HepG2 (cell line): ENCODE data around the gene ADIPOR2. TPM values are rescaled to one million over a fixed set of nuclear protein-coding genes. Genes with fewer than 3 reads are reported as not detected.

ENCODE experiments used
- CAMTA2 ChIP-seq: sonication (generic); formaldehyde crosslinking; IDR thresholded peaks from 2 replicates; pipeline ENCODE4 v1.4.0; 2020; ENCODE audit warnings: mild to moderate bottlenecking, missing genetic modification reagents, borderline replicate concordance
- DNMT3B ChIP-seq: conservative IDR thresholded peaks from 2 replicates; pipeline ENCODE4 v1.6.1; 2016; ENCODE audit warnings: missing biosample characterization, control low read depth
- GTF3A ChIP-seq: sonication (generic); formaldehyde crosslinking; conservative IDR thresholded peaks from 2 replicates; pipeline ENCODE4 v1.4.0; 2020; ENCODE audit warnings: mild to moderate bottlenecking, missing genetic modification reagents
- HDAC6 ChIP-seq: fragments of 200-600 bp; sonication (generic); IDR thresholded peaks from 2 replicates; pipeline ENCODE4 v1.7.0; 2017; ENCODE audit warnings: mild to moderate bottlenecking, antibody characterized with exemption, low read length, low read depth
- JARID2 ChIP-seq: sonication (generic); formaldehyde crosslinking; IDR thresholded peaks from 2 replicates; pipeline ENCODE4 v1.8.1; 2023; ENCODE audit warnings: missing genetic modification reagents, inconsistent platforms; ENCODE audit not compliant: insufficient replicate concordance
- KDM2A ChIP-seq: sonication (generic); formaldehyde crosslinking; IDR thresholded peaks from 2 replicates; pipeline ENCODE4 v1.4.0; 2020; ENCODE audit warnings: low read depth, missing genetic modification reagents, borderline replicate concordance
- KDM5B ChIP-seq: sonication (generic); formaldehyde crosslinking; IDR thresholded peaks from 2 replicates; pipeline ENCODE4 v1.4.0; 2020; ENCODE audit warnings: missing genetic modification reagents, mild to moderate bottlenecking, borderline replicate concordance
- NFE2 ChIP-seq: sonication (generic); formaldehyde crosslinking; IDR thresholded peaks from 2 replicates; pipeline ENCODE4 v1.4.0; 2020; ENCODE audit warnings: missing genetic modification reagents
- NR2F2 ChIP-seq: IDR thresholded peaks from 2 replicates; pipeline ENCODE4 v1.6.1; 2012; ENCODE audit warnings: low read depth, inconsistent platforms, borderline replicate concordance
- NRL ChIP-seq: sonication (generic); formaldehyde crosslinking; IDR thresholded peaks from 2 replicates; pipeline ENCODE4 v1.5.0; 2020; ENCODE audit warnings: missing genetic modification reagents, mild to moderate bottlenecking, moderate library complexity, borderline replicate concordance
- polyA plus RNA-seq, 8 experiments: library from polyadenylated mRNA; depleted of rRNA in 3 of 8; stranded (reverse) in 7 of 8; unstranded in 1 of 8; fragments of >200 nt; fragmentation: Illumina TruSeq in 4 of 8; extraction: Trizol in 4 of 8; gene quantifications; 2 replicates each; pipeline versions ENCODE4 v1.2.1 to v1.2.3, GENCODE V29; 2011 to 2016; ENCODE audit warnings: low read depth in 4 of 8, missing spikeins in 1 of 8, mixed read lengths in 1 of 8; ENCODE audit not compliant: insufficient read depth in 1 of 8
- total RNA-seq, 5 experiments: library from RNA; depleted of rRNA; stranded (reverse); fragments of >200 nt; fragmentation: Illumina TruSeq; extraction: Trizol; gene quantifications; 2 replicates each; pipeline ENCODE4 v1.2.3, GENCODE V29; 2016; ENCODE audit warnings: low read depth in 1 of 5
- TF ChIP-seq, protein P1 (sequence below): sonication (generic); formaldehyde crosslinking; IDR thresholded peaks from 2 replicates; pipeline ENCODE4 v1.5.1; 2020; ENCODE audit warnings: mild to moderate bottlenecking, missing genetic modification reagents
- TF ChIP-seq, protein P2 (sequence below): IDR thresholded peaks from 2 replicates; pipeline ENCODE4 v1.6.1; 2016; ENCODE audit warnings: low read depth, missing genetic modification reagents, missing compliant biosample characterization
- TF ChIP-seq, protein P3 (sequence below): IDR thresholded peaks from 2 replicates; pipeline ENCODE4 v1.6.1; 2018; ENCODE audit warnings: missing genetic modification reagents, mild to moderate bottlenecking, missing compliant biosample characterization
- TF ChIP-seq, protein P4 (sequence below): sonication (generic); formaldehyde crosslinking; IDR thresholded peaks from 2 replicates; pipeline ENCODE4 v1.8.0; 2022; ENCODE audit warnings: low read depth, missing genetic modification reagents
- TF ChIP-seq, protein P5 (sequence below): sonication (generic); formaldehyde crosslinking; IDR thresholded peaks from 2 replicates; pipeline ENCODE4 v1.5.1; 2020; ENCODE audit warnings: mild to moderate bottlenecking, moderate library complexity, missing genetic modification reagents

The ADIPOR2 gene
- total and polyA plus RNA-seq, 2 of the 13 experiments (the other 11 are each of a cell fraction or from before 2014, with no cell fraction given), result 35.2 to 52.2 TPM

DNA sequence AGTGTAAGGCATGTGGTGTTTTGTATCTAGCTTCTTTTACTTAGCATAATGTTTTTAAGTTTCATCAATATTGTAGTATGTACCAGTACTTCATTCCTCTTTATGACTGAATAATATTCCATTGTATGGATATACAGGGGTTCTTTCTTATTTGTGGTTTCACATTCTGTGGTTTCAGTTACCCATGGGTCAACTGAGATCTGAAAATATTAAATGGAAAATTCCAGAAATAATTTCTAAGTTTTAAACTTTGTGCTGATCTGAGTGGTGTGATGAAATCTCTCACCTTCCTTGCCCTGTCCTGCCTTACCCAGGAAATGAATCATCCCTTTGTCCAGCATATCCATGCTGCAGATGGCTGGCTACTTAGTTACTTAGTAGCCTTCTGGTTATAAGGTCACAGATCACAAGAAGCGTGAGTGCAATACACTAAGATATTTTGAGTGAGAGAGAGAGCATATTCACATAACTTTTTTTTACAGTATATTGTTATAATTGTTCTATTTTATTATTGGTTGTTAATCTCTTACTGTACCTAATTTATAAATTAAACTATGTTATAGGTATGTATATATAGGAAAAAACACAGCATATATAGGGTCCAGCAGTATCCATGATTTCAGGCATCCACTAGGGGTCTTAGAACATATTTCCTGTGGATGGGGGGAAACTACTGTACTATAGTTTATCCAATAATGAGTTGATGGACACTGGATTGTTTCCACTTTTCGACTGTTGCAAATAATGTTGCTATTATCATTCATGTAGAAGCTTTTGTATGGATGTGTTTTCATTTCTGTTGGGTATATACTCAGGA is 69.9 kb downstream of the ADIPOR2 start (continued):
- TF ChIP-seq, protein P1, sequence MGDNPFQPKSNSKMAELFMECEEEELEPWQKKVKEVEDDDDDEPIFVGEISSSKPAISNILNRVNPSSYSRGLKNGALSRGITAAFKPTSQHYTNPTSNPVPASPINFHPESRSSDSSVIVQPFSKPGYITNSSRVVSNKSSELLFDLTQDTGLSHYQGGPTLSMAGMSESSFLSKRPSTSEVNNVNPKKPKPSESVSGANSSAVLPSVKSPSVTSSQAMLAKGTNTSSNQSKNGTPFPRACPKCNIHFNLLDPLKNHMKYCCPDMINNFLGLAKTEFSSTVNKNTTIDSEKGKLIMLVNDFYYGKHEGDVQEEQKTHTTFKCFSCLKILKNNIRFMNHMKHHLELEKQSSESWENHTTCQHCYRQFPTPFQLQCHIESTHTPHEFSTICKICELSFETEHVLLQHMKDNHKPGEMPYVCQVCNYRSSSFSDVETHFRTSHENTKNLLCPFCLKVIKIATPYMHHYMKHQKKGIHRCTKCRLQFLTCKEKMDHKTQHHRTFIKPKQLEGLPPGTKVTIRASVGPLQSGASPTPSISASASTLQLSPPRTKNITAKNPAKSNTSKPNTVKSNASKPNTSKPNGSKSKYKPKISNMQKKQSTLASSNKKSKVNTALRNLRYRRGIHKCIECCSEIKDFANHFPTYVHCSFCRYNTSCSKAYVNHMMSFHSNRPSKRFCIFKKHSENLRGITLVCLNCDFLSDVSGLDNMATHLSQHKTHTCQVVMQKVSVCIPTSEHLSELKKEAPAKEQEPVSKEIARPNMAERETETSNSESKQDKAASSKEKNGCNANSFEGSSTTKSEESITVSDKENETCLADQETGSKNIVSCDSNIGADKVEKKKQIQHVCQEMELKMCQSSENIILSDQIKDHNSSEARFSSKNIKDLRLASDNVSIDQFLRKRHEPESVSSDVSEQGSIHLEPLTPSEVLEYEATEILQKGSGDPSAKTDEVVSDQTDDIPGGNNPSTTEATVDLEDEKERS (CRISPR knock-in tag), result peak; percentile 60; the same call in 1 of the 2 replicates
- TF ChIP-seq NRL (no peak), GTF3A (no peak), NR2F2 (peak; percentile 82), CAMTA2 (CRISPR knock-in tag) (no peak), DNMT3B (no peak), NFE2 (CRISPR knock-in tag) (no peak), HDAC6 (no peak), KDM5B (CRISPR knock-in tag) (no peak), KDM2A (CRISPR knock-in tag) (no peak), JARID2 (CRISPR knock-in tag) (no peak)
- TF ChIP-seq, protein P2, sequence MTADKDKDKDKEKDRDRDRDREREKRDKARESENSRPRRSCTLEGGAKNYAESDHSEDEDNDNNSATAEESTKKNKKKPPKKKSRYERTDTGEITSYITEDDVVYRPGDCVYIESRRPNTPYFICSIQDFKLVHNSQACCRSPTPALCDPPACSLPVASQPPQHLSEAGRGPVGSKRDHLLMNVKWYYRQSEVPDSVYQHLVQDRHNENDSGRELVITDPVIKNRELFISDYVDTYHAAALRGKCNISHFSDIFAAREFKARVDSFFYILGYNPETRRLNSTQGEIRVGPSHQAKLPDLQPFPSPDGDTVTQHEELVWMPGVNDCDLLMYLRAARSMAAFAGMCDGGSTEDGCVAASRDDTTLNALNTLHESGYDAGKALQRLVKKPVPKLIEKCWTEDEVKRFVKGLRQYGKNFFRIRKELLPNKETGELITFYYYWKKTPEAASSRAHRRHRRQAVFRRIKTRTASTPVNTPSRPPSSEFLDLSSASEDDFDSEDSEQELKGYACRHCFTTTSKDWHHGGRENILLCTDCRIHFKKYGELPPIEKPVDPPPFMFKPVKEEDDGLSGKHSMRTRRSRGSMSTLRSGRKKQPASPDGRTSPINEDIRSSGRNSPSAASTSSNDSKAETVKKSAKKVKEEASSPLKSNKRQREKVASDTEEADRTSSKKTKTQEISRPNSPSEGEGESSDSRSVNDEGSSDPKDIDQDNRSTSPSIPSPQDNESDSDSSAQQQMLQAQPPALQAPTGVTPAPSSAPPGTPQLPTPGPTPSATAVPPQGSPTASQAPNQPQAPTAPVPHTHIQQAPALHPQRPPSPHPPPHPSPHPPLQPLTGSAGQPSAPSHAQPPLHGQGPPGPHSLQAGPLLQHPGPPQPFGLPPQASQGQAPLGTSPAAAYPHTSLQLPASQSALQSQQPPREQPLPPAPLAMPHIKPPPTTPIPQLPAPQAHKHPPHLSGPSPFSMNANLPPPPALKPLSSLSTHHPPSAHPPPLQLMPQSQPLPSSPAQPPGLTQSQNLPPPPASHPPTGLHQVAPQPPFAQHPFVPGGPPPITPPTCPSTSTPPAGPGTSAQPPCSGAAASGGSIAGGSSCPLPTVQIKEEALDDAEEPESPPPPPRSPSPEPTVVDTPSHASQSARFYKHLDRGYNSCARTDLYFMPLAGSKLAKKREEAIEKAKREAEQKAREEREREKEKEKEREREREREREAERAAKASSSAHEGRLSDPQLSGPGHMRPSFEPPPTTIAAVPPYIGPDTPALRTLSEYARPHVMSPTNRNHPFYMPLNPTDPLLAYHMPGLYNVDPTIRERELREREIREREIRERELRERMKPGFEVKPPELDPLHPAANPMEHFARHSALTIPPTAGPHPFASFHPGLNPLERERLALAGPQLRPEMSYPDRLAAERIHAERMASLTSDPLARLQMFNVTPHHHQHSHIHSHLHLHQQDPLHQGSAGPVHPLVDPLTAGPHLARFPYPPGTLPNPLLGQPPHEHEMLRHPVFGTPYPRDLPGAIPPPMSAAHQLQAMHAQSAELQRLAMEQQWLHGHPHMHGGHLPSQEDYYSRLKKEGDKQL (CRISPR knock-in tag), result peak; percentile 63; the same call in 1 of the 2 replicates
- TF ChIP-seq, protein P3, sequence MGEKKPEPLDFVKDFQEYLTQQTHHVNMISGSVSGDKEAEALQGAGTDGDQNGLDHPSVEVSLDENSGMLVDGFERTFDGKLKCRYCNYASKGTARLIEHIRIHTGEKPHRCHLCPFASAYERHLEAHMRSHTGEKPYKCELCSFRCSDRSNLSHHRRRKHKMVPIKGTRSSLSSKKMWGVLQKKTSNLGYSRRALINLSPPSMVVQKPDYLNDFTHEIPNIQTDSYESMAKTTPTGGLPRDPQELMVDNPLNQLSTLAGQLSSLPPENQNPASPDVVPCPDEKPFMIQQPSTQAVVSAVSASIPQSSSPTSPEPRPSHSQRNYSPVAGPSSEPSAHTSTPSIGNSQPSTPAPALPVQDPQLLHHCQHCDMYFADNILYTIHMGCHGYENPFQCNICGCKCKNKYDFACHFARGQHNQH (CRISPR knock-in tag), result peak; percentile 73; the same call in 1 of the 2 replicates
- TF ChIP-seq, protein P4, sequence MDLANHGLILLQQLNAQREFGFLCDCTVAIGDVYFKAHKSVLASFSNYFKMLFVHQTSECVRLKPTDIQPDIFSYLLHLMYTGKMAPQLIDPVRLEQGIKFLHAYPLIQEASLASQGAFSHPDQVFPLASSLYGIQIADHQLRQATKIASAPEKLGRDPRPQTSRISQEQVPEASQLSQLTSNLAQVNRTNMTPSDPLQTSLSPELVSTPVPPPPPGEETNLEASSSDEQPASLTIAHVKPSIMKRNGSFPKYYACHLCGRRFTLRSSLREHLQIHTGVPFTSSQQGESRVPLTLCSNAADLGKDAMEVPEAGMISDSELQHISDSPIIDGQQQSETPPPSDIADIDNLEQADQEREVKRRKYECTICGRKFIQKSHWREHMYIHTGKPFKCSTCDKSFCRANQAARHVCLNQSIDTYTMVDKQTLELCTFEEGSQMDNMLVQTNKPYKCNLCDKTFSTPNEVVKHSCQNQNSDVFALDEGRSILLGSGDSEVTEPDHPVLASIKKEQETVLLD, result no peak
- TF ChIP-seq, protein P5, sequence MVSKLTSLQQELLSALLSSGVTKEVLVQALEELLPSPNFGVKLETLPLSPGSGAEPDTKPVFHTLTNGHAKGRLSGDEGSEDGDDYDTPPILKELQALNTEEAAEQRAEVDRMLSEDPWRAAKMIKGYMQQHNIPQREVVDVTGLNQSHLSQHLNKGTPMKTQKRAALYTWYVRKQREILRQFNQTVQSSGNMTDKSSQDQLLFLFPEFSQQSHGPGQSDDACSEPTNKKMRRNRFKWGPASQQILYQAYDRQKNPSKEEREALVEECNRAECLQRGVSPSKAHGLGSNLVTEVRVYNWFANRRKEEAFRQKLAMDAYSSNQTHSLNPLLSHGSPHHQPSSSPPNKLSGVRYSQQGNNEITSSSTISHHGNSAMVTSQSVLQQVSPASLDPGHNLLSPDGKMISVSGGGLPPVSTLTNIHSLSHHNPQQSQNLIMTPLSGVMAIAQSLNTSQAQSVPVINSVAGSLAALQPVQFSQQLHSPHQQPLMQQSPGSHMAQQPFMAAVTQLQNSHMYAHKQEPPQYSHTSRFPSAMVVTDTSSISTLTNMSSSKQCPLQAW, result peak; percentile 66
